ENCODE results near the gene OR2B3. TPM values are rescaled to one million over a fixed set of nuclear protein-coding genes. Genes with fewer than 3 reads are reported as not detected.
A peak's percentile ranks its signal among the peaks of the same experiment; 100 is the strongest.

Gene OR2B3
- total and polyA plus RNA-seq, 4 donors, result not detected

DNA sequence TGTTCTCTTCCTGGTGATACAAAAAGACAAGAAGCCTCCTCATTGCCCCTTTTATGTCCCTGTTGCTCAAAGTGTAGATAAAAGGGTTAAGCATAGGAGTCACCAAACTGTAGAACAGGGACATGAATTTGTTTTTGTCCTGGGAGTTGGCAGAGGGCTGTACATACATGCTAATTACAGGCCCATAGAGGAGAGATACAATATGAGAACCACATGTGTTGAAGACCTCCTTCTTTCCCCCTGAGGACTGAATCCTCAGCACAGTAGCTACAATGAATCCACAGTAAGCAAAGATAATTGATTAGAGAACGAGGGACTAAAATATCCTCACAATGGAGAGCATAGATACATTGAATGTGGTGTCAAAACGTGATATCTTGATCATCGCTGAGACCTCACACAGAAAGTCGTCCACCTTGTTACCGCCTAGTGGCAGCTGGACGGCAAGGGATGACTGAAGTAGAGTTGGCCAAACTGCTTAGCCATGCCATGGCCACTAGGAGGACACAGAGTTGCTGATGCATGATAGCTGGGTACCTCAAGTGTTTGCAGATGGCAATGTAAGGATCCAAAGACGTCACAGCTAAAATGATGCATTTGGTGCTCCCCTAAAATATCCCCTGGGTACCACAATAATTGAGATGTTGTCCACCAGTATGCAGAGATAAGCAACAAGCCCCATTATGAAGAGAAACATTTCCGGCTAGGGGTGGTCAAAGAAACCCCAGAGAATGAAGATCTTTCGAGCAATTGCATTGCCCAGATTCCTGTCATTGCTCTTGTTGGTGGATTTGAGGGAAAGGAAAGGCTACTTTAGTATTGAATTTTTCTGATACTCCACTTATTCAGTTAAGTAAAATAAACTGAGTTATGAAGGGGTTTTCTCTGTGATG lies 15.0 kb downstream of the OR2B3 start:
- WGBS, result 32% methylated on average over 9 of the region's 9 CpGs
- H3K9me3 ChIP-seq (ENCODE audit: control insufficient read depth in 4 of 4, low read length in 3 of 4), result no peaks in the 10 kb centered on the region
- TF ChIP-seq NR2F2 (IDR thresholded peaks at IDR 0.05) (no peak), RAD21 (IDR thresholded peaks at IDR 0.05) (peak; percentile 55 to 82), GABPA (IDR thresholded peaks at IDR 0.05 in 1 of 2, conservative IDR thresholded peaks at IDR 0.05 in 1 of 2) (no peak), CTCF (IDR thresholded peaks at IDR 0.05; ENCODE audit: low read depth, low read length, missing input control) (peak; percentile 64), SP1 (IDR thresholded peaks at IDR 0.05) (no peak)
- TF ChIP-seq, protein P1, sequence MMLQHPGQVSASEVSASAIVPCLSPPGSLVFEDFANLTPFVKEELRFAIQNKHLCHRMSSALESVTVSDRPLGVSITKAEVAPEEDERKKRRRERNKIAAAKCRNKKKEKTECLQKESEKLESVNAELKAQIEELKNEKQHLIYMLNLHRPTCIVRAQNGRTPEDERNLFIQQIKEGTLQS (IDR thresholded peaks at IDR 0.05), result no peak
- H3K4me3 ChIP-seq (ENCODE audit: low read depth in 1 of 3, low read length in 3 of 3), result no peak overlapping the region
- H3K4me1 ChIP-seq (ENCODE audit: control insufficient read depth in 4 of 4, insufficient read depth in 4 of 4, low read length in 3 of 4), result no peaks in the 10 kb centered on the region
- H3K27me3 ChIP-seq (ENCODE audit: control insufficient read depth in 4 of 4, insufficient read depth in 4 of 4, low read length in 3 of 4), result no peaks in the 10 kb centered on the region
- no peak overlapping the region for H3K9ac ChIP-seq (ENCODE audit: low read depth in 1 of 2, low read length in 2 of 2)
- no peak for DNase-seq (ENCODE audit: low spot score)
- H3K27ac ChIP-seq (ENCODE audit: low read depth in 1 of 2, low read length in 2 of 2), result no peak overlapping the region
- no peaks in the 10 kb centered on the region for H3K36me3 ChIP-seq (ENCODE audit: control insufficient read depth in 4 of 4, insufficient read depth in 3 of 4, low read depth in 1 of 4, low read length in 3 of 4)

- DNase-seq (ENCODE audit: low spot score), result no peak
- Histone ChIP-seq H3K27ac (ENCODE audit: low read depth in 1 of 2, low read length in 2 of 2) (no peak overlapping the region), H3K9ac (ENCODE audit: low read depth in 1 of 2, low read length in 2 of 2) (no peak overlapping the region), H3K9me3 (ENCODE audit: control insufficient read depth in 4 of 4, low read length in 3 of 4) (peaks cover 0 to 3% (median 1%) of the 10 kb centered on the region in 4 donors), H3K36me3 (ENCODE audit: control insufficient read depth in 4 of 4, insufficient read depth in 3 of 4, low read depth in 1 of 4, low read length in 3 of 4) (no peaks in the 10 kb centered on the region), H3K27me3 (ENCODE audit: control insufficient read depth in 4 of 4, insufficient read depth in 4 of 4, low read length in 3 of 4) (peaks cover 0 to 3% (median 1%) of the 10 kb centered on the region in 4 donors), H3K4me1 (ENCODE audit: control insufficient read depth in 4 of 4, insufficient read depth in 4 of 4, low read length in 3 of 4) (no peaks in the 10 kb centered on the region), H3K4me3 (ENCODE audit: low read depth in 1 of 3, low read length in 3 of 3) (no peak overlapping the region)
- WGBS, result 78% methylated on average over 3 of the region's 3 CpGs
- TF ChIP-seq JUND (IDR thresholded peaks at IDR 0.05) (no peak), HNF4A (conservative IDR thresholded peaks at IDR 0.05) (no peak), CTCF (IDR thresholded peaks at IDR 0.05; ENCODE audit: low read depth, low read length, missing input control) (no peak), TAF1 (conservative IDR thresholded peaks at IDR 0.05) (no peak), SP1 (IDR thresholded peaks at IDR 0.05) (no peak), NR2F2 (IDR thresholded peaks at IDR 0.05) (no peak), FOXA2 (IDR thresholded peaks at IDR 0.05) (no peak), REST (IDR thresholded peaks at IDR 0.05) (no peak), YY1 (IDR thresholded peaks at IDR 0.05) (no peak), EGR1 (IDR thresholded peaks at IDR 0.05; ENCODE audit: low read depth in 2 of 2) (no peak), HNF4G (IDR thresholded peaks at IDR 0.05) (no peak)
- TF ChIP-seq, protein P2, sequence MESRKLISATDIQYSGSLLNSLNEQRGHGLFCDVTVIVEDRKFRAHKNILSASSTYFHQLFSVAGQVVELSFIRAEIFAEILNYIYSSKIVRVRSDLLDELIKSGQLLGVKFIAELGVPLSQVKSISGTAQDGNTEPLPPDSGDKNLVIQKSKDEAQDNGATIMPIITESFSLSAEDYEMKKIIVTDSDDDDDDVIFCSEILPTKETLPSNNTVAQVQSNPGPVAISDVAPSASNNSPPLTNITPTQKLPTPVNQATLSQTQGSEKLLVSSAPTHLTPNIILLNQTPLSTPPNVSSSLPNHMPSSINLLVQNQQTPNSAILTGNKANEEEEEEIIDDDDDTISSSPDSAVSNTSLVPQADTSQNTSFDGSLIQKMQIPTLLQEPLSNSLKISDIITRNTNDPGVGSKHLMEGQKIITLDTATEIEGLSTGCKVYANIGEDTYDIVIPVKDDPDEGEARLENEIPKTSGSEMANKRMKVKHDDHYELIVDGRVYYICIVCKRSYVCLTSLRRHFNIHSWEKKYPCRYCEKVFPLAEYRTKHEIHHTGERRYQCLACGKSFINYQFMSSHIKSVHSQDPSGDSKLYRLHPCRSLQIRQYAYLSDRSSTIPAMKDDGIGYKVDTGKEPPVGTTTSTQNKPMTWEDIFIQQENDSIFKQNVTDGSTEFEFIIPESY (IDR thresholded peaks at IDR 0.05), result no peak
These were observed 35.4 kb downstream of the OR2B3 start for GRCh38 chr6:29051680-29052079.

All from liver (tissue), 9 donors.